Neural crest cell (in vitro differentiated cells): ENCODE measurements around the gene GTF3C5. TPM values are rescaled to one million over a fixed set of nuclear protein-coding genes. Genes with fewer than 3 reads are reported as not detected.

ENCODE experiments used
- DNase-seq: peaks from one replicate; pipeline ENCODE4 v3.0.0; 2021; ENCODE audit warnings: low read depth, mixed read lengths, low spot score
- H3K27ac Mint-ChIP-seq: one replicate; pipeline ENCODE4 v1.8.0; 2021; ENCODE audit warnings: mild to moderate bottlenecking, mixed read lengths; ENCODE audit not compliant: unreplicated experiment
- H3K27me3 Mint-ChIP-seq: 2 replicates; pipeline ENCODE4 v1.8.0; 2021; ENCODE audit warnings: low read depth, mild to moderate bottlenecking, mixed read lengths
- H3K36me3 Mint-ChIP-seq: 2 replicates; pipeline ENCODE4 v1.8.0; 2021; ENCODE audit warnings: low read depth, mild to moderate bottlenecking, mixed read lengths
- H3K4me1 Mint-ChIP-seq: 2 replicates; pipeline ENCODE4 v1.8.0; 2021; ENCODE audit warnings: mixed read lengths
- H3K4me3 Mint-ChIP-seq: one replicate; pipeline ENCODE4 v1.8.0; 2021; ENCODE audit warnings: mild to moderate bottlenecking, mixed read lengths
- H3K9me3 Mint-ChIP-seq: 2 replicates; pipeline ENCODE4 v1.8.0; 2021; ENCODE audit warnings: mixed read lengths
- CTCF ChIP-seq: fragments of 200-600 bp; sonication (generic); conservative IDR thresholded peaks from 2 replicates; pipeline ENCODE4 v1.5.0; 2021; ENCODE audit warnings: antibody characterized with exemption, mild to moderate bottlenecking
- total RNA-seq: library from RNA; stranded (reverse); gene quantifications from 2 replicates; pipeline ENCODE4 v1.2.1, GENCODE V29; 2021

The GTF3C5 gene
- total RNA-seq, 1 donor from 2014 or later = 108 TPM

- H3K36me3 Mint-ChIP-seq = no peaks in the 10 kb centered on the region
- H3K27me3 Mint-ChIP-seq = peaks cover 43% of the 10 kb centered on the region
- no peaks in the 10 kb centered on the region for H3K9me3 Mint-ChIP-seq
- TF ChIP-seq CTCF = no peak
- H3K27ac Mint-ChIP-seq = no peak overlapping the region
- no peak for DNase-seq
- H3K4me1 Mint-ChIP-seq = peaks cover 13% of the 10 kb centered on the region
- H3K4me3 Mint-ChIP-seq = no peak overlapping the region
Observed at GRCh38 chr9:132998831-132999635, 31.8 kb upstream of the GTF3C5 start.

- peaks cover 11% of the 10 kb centered on the region for H3K4me1 Mint-ChIP-seq
- no peak overlapping the region for H3K4me3 Mint-ChIP-seq
- no peak for TF ChIP-seq CTCF
- H3K27ac Mint-ChIP-seq = no peak overlapping the region
- DNase-seq = no peak
- H3K36me3 Mint-ChIP-seq = no peaks in the 10 kb centered on the region
- peaks cover 6% of the 10 kb centered on the region for H3K9me3 Mint-ChIP-seq
- H3K27me3 Mint-ChIP-seq = peaks cover 43% of the 10 kb centered on the region
Observed at GRCh38 chr9:133002147-133003070, 28.4 kb upstream of the GTF3C5 start.

GRCh38 chr9:133003071-133003461, 27.7 kb upstream of the GTF3C5 start:
- Mint-ChIP-seq H3K27ac (no peak overlapping the region), H3K9me3 (peaks cover 6% of the 10 kb centered on the region), H3K4me1 (peaks cover 11% of the 10 kb centered on the region), H3K36me3 (no peaks in the 10 kb centered on the region), H3K4me3 (no peak overlapping the region), H3K27me3 (peaks cover 40% of the 10 kb centered on the region)
- DNase-seq = no peak
- TF ChIP-seq CTCF = no peak

DNA sequence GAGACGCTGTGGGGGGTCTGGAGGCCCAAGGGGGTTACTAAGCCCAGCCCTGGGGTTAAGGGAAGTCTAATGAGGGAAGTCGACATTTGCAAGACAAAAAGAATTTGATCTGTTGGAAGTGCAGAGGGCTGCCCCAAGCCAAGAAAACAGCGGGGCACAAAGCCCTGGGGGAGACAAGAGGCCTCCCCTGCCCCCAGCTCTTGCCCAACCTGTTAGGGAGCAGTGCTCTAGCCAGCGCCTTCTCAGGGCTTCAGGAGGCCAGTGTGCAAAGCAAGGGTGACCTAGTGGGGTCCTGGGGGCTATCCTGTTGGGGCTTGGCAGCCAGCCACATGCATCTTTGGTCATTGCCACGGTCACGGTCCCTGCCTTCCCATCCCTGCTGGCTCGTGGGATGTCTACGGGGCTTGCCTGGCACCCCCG, 27.1 kb upstream of the GTF3C5 start:
- H3K9me3 Mint-ChIP-seq = peaks cover 6% of the 10 kb centered on the region
- DNase-seq = no peak
- peaks cover 43% of the 10 kb centered on the region for H3K27me3 Mint-ChIP-seq
- no peak overlapping the region for H3K4me3 Mint-ChIP-seq
- no peak overlapping the region for H3K27ac Mint-ChIP-seq
- no peak for TF ChIP-seq CTCF
- H3K36me3 Mint-ChIP-seq = no peaks in the 10 kb centered on the region
- peaks cover 11% of the 10 kb centered on the region for H3K4me1 Mint-ChIP-seq

DNA sequence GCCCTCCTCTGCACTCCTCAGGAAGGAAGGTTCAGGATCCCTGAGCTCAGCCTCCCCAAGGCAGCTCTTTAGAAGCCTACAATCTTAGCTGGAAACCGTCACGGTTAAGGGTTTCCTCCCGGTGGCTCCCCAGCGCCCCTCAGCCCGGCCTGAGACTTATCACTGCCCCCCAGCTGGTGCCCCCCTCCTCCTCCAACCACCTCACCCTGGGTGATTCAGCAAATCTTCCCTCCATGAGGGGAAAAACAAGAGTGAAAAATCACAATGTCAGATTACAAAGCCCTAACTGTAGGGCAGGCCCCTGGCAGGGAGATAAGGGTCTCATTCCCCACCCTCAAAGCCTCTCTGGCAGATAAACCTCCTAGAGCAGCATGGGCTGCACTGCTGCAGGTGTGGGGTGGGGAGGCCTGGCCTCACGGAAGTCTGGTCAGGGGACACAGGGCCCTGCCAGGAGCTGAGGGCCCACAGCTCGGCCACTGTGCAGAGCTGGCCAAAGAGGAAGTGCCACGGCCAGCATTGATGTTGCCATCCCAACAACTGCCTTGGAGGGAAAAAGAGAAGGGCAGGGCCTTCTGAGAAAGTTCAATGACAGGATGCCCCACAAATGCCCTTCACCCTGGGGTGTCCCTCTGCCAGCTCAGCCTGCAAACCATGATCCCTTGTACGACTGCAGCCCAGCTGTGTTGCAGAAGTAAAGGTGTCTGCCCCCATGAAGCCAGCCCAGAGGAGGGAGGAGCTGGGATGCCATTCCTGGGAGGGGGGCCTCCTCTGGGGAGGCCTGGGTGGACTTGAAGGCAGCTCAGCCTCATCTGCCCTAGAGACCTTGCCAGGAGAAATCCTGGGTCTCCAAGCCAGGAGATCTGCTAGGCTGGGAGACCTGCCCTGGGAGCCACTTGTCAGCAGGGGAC, 26.5 kb upstream of the GTF3C5 start:
- no peak for DNase-seq
- no peak overlapping the region for H3K4me3 Mint-ChIP-seq
- H3K9me3 Mint-ChIP-seq = peaks cover 6% of the 10 kb centered on the region
- no peak overlapping the region for H3K27ac Mint-ChIP-seq
- H3K27me3 Mint-ChIP-seq = peaks cover 44% of the 10 kb centered on the region
- no peak for TF ChIP-seq CTCF
- H3K36me3 Mint-ChIP-seq = no peaks in the 10 kb centered on the region
- H3K4me1 Mint-ChIP-seq = peaks cover 11% of the 10 kb centered on the region
